ENCODE data around the gene EFNA3.

Gene EFNA3

DNA sequence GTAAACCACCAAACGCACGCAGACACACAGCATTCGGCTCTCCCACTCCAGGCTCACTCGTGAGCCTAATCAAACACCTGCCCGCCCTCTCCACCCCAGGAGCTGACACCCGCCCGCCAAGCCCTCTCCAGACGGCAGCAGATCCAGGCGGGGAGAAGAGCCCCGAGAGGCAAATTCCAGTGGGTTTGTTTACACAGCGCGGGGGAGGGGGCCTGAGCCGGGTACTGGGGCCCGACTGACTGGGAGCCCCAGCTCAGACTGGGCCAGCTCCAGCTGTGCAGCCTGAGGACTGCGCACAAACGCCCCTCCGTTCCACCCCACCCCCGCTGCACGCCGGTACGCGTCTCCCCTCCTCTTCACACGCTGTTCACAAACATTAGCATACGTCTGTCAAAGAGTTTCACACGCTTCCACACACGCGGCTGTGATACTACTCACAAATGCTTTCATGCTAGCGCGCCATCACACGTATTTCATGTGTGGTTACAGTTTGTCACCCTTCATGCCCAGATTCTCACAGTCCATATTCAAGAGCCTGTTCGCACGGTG lies 48.0 kb downstream of the EFNA3 start (continued):
- TF ChIP-seq, protein P1, sequence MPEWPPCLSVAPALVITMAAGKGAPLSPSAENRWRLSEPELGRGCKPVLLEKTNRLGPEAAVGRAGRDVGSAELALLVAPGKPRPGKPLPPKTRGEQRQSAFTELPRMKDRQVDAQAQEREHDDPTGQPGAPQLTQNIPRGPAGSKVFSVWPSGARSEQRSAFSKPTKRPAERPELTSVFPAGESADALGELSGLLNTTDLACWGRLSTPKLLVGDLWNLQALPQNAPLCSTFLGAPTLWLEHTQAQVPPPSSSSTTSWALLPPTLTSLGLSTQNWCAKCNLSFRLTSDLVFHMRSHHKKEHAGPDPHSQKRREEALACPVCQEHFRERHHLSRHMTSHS (tag by site-specific recombination; IDR thresholded peaks at IDR 0.05): no peak
- TF ChIP-seq ZNF747 (tag by site-specific recombination; IDR thresholded peaks at IDR 0.05): no peak
- TF ChIP-seq ZBTB48 (tag by site-specific recombination; IDR thresholded peaks at IDR 0.05): no peak
- TF ChIP-seq ZNF670 (tag by site-specific recombination; IDR thresholded peaks at IDR 0.05; ENCODE audit: low read depth): no peak
- TF ChIP-seq ZNF768 (tag by site-specific recombination; IDR thresholded peaks at IDR 0.05): no peak; the same call in 1 of the 2 replicates
- no peak for TF ChIP-seq ZNF558 (tag by site-specific recombination; IDR thresholded peaks at IDR 0.05)
- no peak for TF ChIP-seq ZNF555 (tag by site-specific recombination; conservative IDR thresholded peaks at IDR 0.05)
- no peak for TF ChIP-seq ZNF785 (tag by site-specific recombination; IDR thresholded peaks at IDR 0.05)
- no peak for TF ChIP-seq ZNF654 (tag by site-specific recombination; IDR thresholded peaks at IDR 0.05; ENCODE audit: low read depth)
- no peak for TF ChIP-seq GLI4 (tag by site-specific recombination; IDR thresholded peaks at IDR 0.05)
- no peak for TF ChIP-seq ZNF175 (tag by site-specific recombination; IDR thresholded peaks at IDR 0.05)
- no peak for TF ChIP-seq ZNF677 (tag by site-specific recombination; IDR thresholded peaks at IDR 0.05)
- no peak for TF ChIP-seq ZNF843 (tag by site-specific recombination; IDR thresholded peaks at IDR 0.05)
- 0 out of 2 replicates have a peak, but pooled peaks have one; percentile 35 for TF ChIP-seq ZSCAN23 (tag by site-specific recombination; IDR thresholded peaks at IDR 0.05)
- no peak for TF ChIP-seq ZNF2 (tag by site-specific recombination; IDR thresholded peaks at IDR 0.05)
- no peak for TF ChIP-seq SCRT2 (tag by site-specific recombination; IDR thresholded peaks at IDR 0.05)
- TF ChIP-seq, protein P2, sequence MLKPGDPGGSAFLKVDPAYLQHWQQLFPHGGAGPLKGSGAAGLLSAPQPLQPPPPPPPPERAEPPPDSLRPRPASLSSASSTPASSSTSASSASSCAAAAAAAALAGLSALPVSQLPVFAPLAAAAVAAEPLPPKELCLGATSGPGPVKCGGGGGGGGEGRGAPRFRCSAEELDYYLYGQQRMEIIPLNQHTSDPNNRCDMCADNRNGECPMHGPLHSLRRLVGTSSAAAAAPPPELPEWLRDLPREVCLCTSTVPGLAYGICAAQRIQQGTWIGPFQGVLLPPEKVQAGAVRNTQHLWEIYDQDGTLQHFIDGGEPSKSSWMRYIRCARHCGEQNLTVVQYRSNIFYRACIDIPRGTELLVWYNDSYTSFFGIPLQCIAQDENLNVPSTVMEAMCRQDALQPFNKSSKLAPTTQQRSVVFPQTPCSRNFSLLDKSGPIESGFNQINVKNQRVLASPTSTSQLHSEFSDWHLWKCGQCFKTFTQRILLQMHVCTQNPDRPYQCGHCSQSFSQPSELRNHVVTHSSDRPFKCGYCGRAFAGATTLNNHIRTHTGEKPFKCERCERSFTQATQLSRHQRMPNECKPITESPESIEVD (tag by site-specific recombination; IDR thresholded peaks at IDR 0.05): no peak
- no peak for TF ChIP-seq ZNF23 (tag by site-specific recombination; IDR thresholded peaks at IDR 0.05; ENCODE audit: borderline replicate concordance)
- TF ChIP-seq, protein P3, sequence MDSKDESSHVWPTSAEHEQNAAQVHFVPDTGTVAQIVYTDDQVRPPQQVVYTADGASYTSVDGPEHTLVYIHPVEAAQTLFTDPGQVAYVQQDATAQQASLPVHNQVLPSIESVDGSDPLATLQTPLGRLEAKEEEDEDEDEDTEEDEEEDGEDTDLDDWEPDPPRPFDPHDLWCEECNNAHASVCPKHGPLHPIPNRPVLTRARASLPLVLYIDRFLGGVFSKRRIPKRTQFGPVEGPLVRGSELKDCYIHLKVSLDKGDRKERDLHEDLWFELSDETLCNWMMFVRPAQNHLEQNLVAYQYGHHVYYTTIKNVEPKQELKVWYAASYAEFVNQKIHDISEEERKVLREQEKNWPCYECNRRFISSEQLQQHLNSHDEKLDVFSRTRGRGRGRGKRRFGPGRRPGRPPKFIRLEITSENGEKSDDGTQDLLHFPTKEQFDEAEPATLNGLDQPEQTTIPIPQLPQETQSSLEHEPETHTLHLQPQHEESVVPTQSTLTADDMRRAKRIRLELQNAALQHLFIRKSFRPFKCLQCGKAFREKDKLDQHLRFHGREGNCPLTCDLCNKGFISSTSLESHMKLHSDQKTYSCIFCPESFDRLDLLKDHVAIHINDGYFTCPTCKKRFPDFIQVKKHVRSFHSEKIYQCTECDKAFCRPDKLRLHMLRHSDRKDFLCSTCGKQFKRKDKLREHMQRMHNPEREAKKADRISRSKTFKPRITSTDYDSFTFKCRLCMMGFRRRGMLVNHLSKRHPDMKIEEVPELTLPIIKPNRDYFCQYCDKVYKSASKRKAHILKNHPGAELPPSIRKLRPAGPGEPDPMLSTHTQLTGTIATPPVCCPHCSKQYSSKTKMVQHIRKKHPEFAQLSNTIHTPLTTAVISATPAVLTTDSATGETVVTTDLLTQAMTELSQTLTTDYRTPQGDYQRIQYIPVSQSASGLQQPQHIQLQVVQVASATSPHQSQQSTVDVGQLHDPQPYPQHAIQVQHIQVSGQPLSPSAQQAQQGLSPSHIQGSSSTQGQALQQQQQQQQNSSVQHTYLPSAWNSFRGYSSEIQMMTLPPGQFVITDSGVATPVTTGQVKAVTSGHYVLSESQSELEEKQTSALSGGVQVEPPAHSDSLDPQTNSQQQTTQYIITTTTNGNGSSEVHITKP (tag by site-specific recombination; IDR thresholded peaks at IDR 0.05): no peak
- TF ChIP-seq ZBTB17 (tag by site-specific recombination; IDR thresholded peaks at IDR 0.05): peak; percentile 99
- peak; percentile 62 for TF ChIP-seq ZFP69B (tag by site-specific recombination; IDR thresholded peaks at IDR 0.05)
- TF ChIP-seq, protein P4, sequence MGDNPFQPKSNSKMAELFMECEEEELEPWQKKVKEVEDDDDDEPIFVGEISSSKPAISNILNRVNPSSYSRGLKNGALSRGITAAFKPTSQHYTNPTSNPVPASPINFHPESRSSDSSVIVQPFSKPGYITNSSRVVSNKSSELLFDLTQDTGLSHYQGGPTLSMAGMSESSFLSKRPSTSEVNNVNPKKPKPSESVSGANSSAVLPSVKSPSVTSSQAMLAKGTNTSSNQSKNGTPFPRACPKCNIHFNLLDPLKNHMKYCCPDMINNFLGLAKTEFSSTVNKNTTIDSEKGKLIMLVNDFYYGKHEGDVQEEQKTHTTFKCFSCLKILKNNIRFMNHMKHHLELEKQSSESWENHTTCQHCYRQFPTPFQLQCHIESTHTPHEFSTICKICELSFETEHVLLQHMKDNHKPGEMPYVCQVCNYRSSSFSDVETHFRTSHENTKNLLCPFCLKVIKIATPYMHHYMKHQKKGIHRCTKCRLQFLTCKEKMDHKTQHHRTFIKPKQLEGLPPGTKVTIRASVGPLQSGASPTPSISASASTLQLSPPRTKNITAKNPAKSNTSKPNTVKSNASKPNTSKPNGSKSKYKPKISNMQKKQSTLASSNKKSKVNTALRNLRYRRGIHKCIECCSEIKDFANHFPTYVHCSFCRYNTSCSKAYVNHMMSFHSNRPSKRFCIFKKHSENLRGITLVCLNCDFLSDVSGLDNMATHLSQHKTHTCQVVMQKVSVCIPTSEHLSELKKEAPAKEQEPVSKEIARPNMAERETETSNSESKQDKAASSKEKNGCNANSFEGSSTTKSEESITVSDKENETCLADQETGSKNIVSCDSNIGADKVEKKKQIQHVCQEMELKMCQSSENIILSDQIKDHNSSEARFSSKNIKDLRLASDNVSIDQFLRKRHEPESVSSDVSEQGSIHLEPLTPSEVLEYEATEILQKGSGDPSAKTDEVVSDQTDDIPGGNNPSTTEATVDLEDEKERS (tag by site-specific recombination; IDR thresholded peaks at IDR 0.05): no peak
- TF ChIP-seq, protein P5, sequence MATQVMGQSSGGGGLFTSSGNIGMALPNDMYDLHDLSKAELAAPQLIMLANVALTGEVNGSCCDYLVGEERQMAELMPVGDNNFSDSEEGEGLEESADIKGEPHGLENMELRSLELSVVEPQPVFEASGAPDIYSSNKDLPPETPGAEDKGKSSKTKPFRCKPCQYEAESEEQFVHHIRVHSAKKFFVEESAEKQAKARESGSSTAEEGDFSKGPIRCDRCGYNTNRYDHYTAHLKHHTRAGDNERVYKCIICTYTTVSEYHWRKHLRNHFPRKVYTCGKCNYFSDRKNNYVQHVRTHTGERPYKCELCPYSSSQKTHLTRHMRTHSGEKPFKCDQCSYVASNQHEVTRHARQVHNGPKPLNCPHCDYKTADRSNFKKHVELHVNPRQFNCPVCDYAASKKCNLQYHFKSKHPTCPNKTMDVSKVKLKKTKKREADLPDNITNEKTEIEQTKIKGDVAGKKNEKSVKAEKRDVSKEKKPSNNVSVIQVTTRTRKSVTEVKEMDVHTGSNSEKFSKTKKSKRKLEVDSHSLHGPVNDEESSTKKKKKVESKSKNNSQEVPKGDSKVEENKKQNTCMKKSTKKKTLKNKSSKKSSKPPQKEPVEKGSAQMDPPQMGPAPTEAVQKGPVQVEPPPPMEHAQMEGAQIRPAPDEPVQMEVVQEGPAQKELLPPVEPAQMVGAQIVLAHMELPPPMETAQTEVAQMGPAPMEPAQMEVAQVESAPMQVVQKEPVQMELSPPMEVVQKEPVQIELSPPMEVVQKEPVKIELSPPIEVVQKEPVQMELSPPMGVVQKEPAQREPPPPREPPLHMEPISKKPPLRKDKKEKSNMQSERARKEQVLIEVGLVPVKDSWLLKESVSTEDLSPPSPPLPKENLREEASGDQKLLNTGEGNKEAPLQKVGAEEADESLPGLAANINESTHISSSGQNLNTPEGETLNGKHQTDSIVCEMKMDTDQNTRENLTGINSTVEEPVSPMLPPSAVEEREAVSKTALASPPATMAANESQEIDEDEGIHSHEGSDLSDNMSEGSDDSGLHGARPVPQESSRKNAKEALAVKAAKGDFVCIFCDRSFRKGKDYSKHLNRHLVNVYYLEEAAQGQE (tag by site-specific recombination; IDR thresholded peaks at IDR 0.05): no peak
- 0 out of 2 replicates have a peak, but pooled peaks have one; percentile 2 for TF ChIP-seq KLF8 (tag by site-specific recombination; IDR thresholded peaks at IDR 0.05)
- TF ChIP-seq ZNF830 (tag by site-specific recombination; IDR thresholded peaks at IDR 0.05; ENCODE audit: low read depth): no peak
- no peak for TF ChIP-seq MYNN (tag by site-specific recombination; IDR thresholded peaks at IDR 0.05; ENCODE audit: borderline replicate concordance)

Measured in HEK293 (cell line).